ENCODE results near the gene HS1BP3. TPM values are rescaled to one million over a fixed set of nuclear protein-coding genes. Genes with fewer than 3 reads are reported as not detected.
A peak's percentile ranks its signal among the peaks of the same experiment; 100 is the strongest.

HS1BP3 gene
- total RNA-seq, 1 donor, result 25.9 TPM

GRCh38 chr2:20669562-20670314 lies 18.8 kb upstream of the HS1BP3 start:
- no peak overlapping the region for H3K4me3 ChIP-seq (ENCODE audit: low read depth, low read length)
- no peak for DNase-seq (ENCODE audit: low read depth)
- TF ChIP-seq CTCF (IDR thresholded peaks at IDR 0.05; ENCODE audit: insufficient read depth, low read depth, low read length), result no peak

- no peak overlapping the region for H3K4me3 ChIP-seq (ENCODE audit: low read depth, low read length)
- no peak for DNase-seq (ENCODE audit: low read depth)
- TF ChIP-seq CTCF (IDR thresholded peaks at IDR 0.05; ENCODE audit: insufficient read depth, low read depth, low read length), result no peak
Measured at GRCh38 chr2:20668871-20669475, 18.1 kb upstream of the HS1BP3 start.

GRCh38 chr2:20668451-20668850 lies 17.6 kb upstream of the HS1BP3 start:
- no peak for DNase-seq (ENCODE audit: low read depth)
- no peak for TF ChIP-seq CTCF (IDR thresholded peaks at IDR 0.05; ENCODE audit: insufficient read depth, low read depth, low read length)
- no peak overlapping the region for H3K4me3 ChIP-seq (ENCODE audit: low read depth, low read length)

- peak overlapping the region; percentile 55 for H3K4me3 ChIP-seq (ENCODE audit: low read depth, low read length)
- TF ChIP-seq CTCF (IDR thresholded peaks at IDR 0.05; ENCODE audit: insufficient read depth, low read depth, low read length), result no peak
- no peak for DNase-seq (ENCODE audit: low read depth)
Measured at GRCh38 chr2:20667531-20668401, 16.9 kb upstream of the HS1BP3 start.

- peak overlapping the region; percentile 55 for H3K4me3 ChIP-seq (ENCODE audit: low read depth, low read length)
- DNase-seq (ENCODE audit: low read depth), result no peak
- no peak for TF ChIP-seq CTCF (IDR thresholded peaks at IDR 0.05; ENCODE audit: insufficient read depth, low read depth, low read length)
Measured at GRCh38 chr2:20667151-20667530, 16.2 kb upstream of the HS1BP3 start.

- TF ChIP-seq CTCF (IDR thresholded peaks at IDR 0.05; ENCODE audit: insufficient read depth, low read depth, low read length), result peak; percentile 12
- DNase-seq (ENCODE audit: low read depth), result peak; percentile 17
- H3K4me3 ChIP-seq (ENCODE audit: low read depth, low read length), result peak within 1 kb of the TSS; percentile 55
Measured at GRCh38 chr2:20666304-20667150, 15.6 kb upstream of the HS1BP3 start, which contains the start of gene GDF7. GDF7 (plus strand) TSS chr2:20667144; CDS start chr2:20667240, 96 bp downstream.
